ENCODE data around the gene CFAP99.

The CFAP99 gene

GRCh38 chr4:2482192-2482591 is 63.4 kb downstream of the CFAP99 start:
- Histone ChIP-seq H3K36me3 (ENCODE audit: control insufficient read depth, insufficient read depth, low read length) (peaks cover 35% of the 10 kb centered on the region), H3K4me3 (ENCODE audit: extremely low read depth, insufficient read depth, low read length, poor library complexity, severe bottlenecking) (no peak overlapping the region), H3K9me3 (ENCODE audit: control insufficient read depth, low read length) (no peaks in the 10 kb centered on the region), H3K27ac (ENCODE audit: low read depth, low read length, severe bottlenecking) (peak overlapping the region; percentile 16), H3K4me1 (ENCODE audit: control insufficient read depth, insufficient read depth, low read length, poor library complexity, severe bottlenecking) (peaks cover 13% of the 10 kb centered on the region)
- 88% methylated on average over 4 of the region's 4 CpGs; no CpG with 5 or more reads in 1 of the 2 experiments for WGBS, 2 experiments (ENCODE audit: insufficient coverage in 2 of 2)

GRCh38 chr4:2482693-2483092 is 63.9 kb downstream of the CFAP99 start:
- Histone ChIP-seq H3K4me1 (ENCODE audit: control insufficient read depth, insufficient read depth, low read length, poor library complexity, severe bottlenecking) (peaks cover 13% of the 10 kb centered on the region), H3K27ac (ENCODE audit: low read depth, low read length, severe bottlenecking) (peak overlapping the region; percentile 16)

DNA sequence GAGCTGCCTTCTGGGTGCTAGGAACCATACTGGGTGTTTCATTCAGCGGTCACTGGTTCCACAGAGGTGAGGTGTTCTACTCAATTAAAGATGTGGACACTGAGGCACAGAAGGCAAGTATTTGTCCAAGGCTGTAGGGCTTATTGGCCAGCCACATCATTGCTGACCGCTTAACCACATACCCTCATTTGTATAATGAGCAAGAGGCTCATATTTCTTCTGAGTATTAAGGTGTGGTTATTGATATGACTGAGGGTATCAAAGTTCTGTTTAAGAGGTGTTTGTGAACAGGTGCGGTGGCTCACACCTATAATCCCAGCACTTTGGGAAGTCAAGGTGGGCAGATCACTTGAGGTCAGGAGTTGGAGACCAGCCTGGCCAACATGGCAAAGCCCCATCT is 64.5 kb downstream of the CFAP99 start:
- no peak overlapping the region for H3K4me3 ChIP-seq (ENCODE audit: extremely low read depth, insufficient read depth, low read length, poor library complexity, severe bottlenecking)
- H3K27ac ChIP-seq (ENCODE audit: low read depth, low read length, severe bottlenecking) = no peak overlapping the region
- H3K36me3 ChIP-seq (ENCODE audit: control insufficient read depth, insufficient read depth, low read length) = peaks cover 38% of the 10 kb centered on the region
- 100% methylated on average over 2 of the region's 3 CpGs; no CpG with 5 or more reads in 1 of the 2 experiments for WGBS, 2 experiments (ENCODE audit: insufficient coverage in 2 of 2)
- no peaks in the 10 kb centered on the region for H3K9me3 ChIP-seq (ENCODE audit: control insufficient read depth, low read length)
- H3K4me1 ChIP-seq (ENCODE audit: control insufficient read depth, insufficient read depth, low read length, poor library complexity, severe bottlenecking) = peaks cover 13% of the 10 kb centered on the region

More at GRCh38 chr4:2482693-2483092, 63.9 kb downstream of the CFAP99 start:
- Histone ChIP-seq H3K4me3 (ENCODE audit: extremely low read depth, insufficient read depth, low read length, poor library complexity, severe bottlenecking) (no peak overlapping the region), H3K9me3 (ENCODE audit: control insufficient read depth, low read length) (no peaks in the 10 kb centered on the region), H3K36me3 (ENCODE audit: control insufficient read depth, insufficient read depth, low read length) (peaks cover 35% of the 10 kb centered on the region)
- WGBS, 2 experiments (ENCODE audit: insufficient coverage in 2 of 2) = 82 to 90% methylated on average over 2 to 3 of the region's 3 CpGs

DNA sequence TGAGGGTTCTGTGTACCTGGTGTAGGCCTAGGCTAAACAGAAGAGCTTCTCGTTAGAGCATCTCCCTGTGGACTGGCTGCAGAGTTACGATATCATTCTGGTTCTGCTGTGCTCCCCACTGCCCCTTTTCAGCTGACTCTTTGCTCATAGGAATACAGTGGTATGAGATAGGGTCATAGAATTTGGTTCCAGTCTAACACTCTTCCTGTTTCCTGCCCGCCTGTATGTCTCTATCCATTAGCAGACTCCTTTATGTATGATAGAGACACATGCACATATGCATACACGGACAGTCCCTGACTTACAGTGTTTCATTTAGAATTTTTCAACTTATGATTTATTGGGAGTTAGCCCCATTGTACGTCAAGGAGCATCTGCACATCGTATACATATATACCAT is 65.4 kb downstream of the CFAP99 start:
- Histone ChIP-seq H3K27ac (ENCODE audit: low read depth, low read length, severe bottlenecking) (no peak overlapping the region), H3K9me3 (ENCODE audit: control insufficient read depth, low read length) (no peaks in the 10 kb centered on the region), H3K4me3 (ENCODE audit: extremely low read depth, insufficient read depth, low read length, poor library complexity, severe bottlenecking) (no peak overlapping the region), H3K36me3 (ENCODE audit: control insufficient read depth, insufficient read depth, low read length) (peaks cover 42% of the 10 kb centered on the region), H3K4me1 (ENCODE audit: control insufficient read depth, insufficient read depth, low read length, poor library complexity, severe bottlenecking) (peaks cover 13% of the 10 kb centered on the region)
- WGBS, 2 experiments (ENCODE audit: insufficient coverage in 2 of 2) = 90 to 100% methylated on average over 1 to 2 of the region's 6 CpGs

- Histone ChIP-seq H3K27ac (ENCODE audit: low read depth, low read length, severe bottlenecking) (no peak overlapping the region), H3K4me1 (ENCODE audit: control insufficient read depth, insufficient read depth, low read length, poor library complexity, severe bottlenecking) (peaks cover 13% of the 10 kb centered on the region), H3K9me3 (ENCODE audit: control insufficient read depth, low read length) (no peaks in the 10 kb centered on the region), H3K4me3 (ENCODE audit: extremely low read depth, insufficient read depth, low read length, poor library complexity, severe bottlenecking) (no peak overlapping the region), H3K36me3 (ENCODE audit: control insufficient read depth, insufficient read depth, low read length) (peaks cover 46% of the 10 kb centered on the region)
- WGBS, 2 experiments (ENCODE audit: insufficient coverage in 2 of 2) = 77 to 79% methylated on average over 11 of the region's 11 CpGs
Measured at GRCh38 chr4:2484993-2485392, 66.2 kb downstream of the CFAP99 start.

DNA sequence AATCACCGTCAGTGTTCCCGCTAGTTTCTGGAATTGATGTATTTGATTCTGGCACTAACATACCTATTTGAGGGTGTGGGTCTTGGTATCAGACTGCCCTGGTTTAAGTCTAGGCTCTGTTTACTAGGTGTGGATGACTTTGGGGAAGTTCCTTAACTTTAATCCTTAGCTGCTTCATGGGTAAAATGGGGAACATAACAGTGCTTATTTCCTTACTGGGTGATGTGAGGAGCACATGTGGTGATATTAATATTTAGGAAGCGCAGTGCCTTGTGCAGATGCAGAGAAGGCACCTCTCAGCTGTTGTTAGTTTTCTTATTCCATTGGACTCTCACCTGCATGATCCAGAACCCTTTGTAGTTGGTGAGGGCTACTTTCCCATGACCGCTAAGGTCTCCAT is 67.2 kb downstream of the CFAP99 start:
- H3K9me3 ChIP-seq (ENCODE audit: control insufficient read depth, low read length) = no peaks in the 10 kb centered on the region
- 95 to 100% methylated on average over 3 to 4 of the region's 4 CpGs for WGBS, 2 experiments (ENCODE audit: insufficient coverage in 2 of 2)
- peaks cover 10% of the 10 kb centered on the region for H3K4me1 ChIP-seq (ENCODE audit: control insufficient read depth, insufficient read depth, low read length, poor library complexity, severe bottlenecking)
- peaks cover 50% of the 10 kb centered on the region for H3K36me3 ChIP-seq (ENCODE audit: control insufficient read depth, insufficient read depth, low read length)
- no peak overlapping the region for H3K27ac ChIP-seq (ENCODE audit: low read depth, low read length, severe bottlenecking)
- no peak overlapping the region for H3K4me3 ChIP-seq (ENCODE audit: extremely low read depth, insufficient read depth, low read length, poor library complexity, severe bottlenecking)

GRCh38 chr4:2486981-2487380 is 68.2 kb downstream of the CFAP99 start:
- Histone ChIP-seq H3K36me3 (ENCODE audit: control insufficient read depth, insufficient read depth, low read length) (peaks cover 53% of the 10 kb centered on the region), H3K4me3 (ENCODE audit: extremely low read depth, insufficient read depth, low read length, poor library complexity, severe bottlenecking) (no peak overlapping the region), H3K27ac (ENCODE audit: low read depth, low read length, severe bottlenecking) (no peak overlapping the region), H3K9me3 (ENCODE audit: control insufficient read depth, low read length) (no peaks in the 10 kb centered on the region), H3K4me1 (ENCODE audit: control insufficient read depth, insufficient read depth, low read length, poor library complexity, severe bottlenecking) (peaks cover 4% of the 10 kb centered on the region)
- 96 to 100% methylated on average over 3 to 5 of the region's 6 CpGs for WGBS, 2 experiments (ENCODE audit: insufficient coverage in 2 of 2)

- Histone ChIP-seq H3K36me3 (ENCODE audit: control insufficient read depth, insufficient read depth, low read length) (peaks cover 59% of the 10 kb centered on the region), H3K9me3 (ENCODE audit: control insufficient read depth, low read length) (no peaks in the 10 kb centered on the region), H3K4me3 (ENCODE audit: extremely low read depth, insufficient read depth, low read length, poor library complexity, severe bottlenecking) (no peak overlapping the region), H3K27ac (ENCODE audit: low read depth, low read length, severe bottlenecking) (no peak overlapping the region), H3K4me1 (ENCODE audit: control insufficient read depth, insufficient read depth, low read length, poor library complexity, severe bottlenecking) (peaks cover 4% of the 10 kb centered on the region)
- 95 to 98% methylated on average over 5 of the region's 6 CpGs for WGBS, 2 experiments (ENCODE audit: insufficient coverage in 2 of 2)
Measured at GRCh38 chr4:2487632-2488031, 68.9 kb downstream of the CFAP99 start.

DNA sequence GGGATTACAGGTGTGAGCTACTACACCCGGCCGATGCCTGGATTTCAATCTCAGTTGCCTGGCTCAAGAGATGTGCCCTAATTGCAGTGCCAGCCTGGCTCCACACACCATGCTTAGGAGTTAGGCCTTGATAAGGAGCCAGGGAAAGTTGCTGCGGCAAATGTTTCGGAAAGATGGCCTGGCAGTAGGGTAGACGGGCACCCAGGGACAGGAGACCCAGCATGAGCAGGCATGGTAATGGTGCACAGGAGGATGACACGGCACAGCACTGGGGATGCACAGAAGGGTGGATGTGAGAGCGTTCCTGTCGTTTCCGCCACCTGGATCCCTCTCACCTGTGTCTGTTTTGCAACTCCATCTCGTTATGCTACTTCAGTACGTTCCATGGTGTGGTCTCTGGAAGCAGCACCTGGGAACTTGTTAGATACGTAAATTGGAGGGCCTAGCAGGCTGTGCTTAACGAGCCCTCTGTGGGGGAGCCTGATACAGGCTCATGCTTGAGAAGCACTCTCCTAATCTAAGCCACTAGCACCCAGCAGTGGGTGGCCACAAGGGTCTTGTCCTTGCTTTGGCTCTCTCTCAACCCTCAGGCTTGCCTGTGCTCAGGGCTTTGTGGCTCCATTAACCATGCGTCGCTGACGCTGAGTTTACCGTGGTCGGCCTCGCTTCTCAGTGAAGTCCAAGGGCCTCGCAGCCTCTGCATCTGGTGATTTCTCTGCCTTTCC is 70.5 kb downstream of the CFAP99 start:
- WGBS, 2 experiments (ENCODE audit: insufficient coverage in 2 of 2) = 93 to 94% methylated on average over 20 of the region's 20 CpGs
- H3K27ac ChIP-seq (ENCODE audit: low read depth, low read length, severe bottlenecking) = no peak overlapping the region
- peaks cover 4% of the 10 kb centered on the region for H3K4me1 ChIP-seq (ENCODE audit: control insufficient read depth, insufficient read depth, low read length, poor library complexity, severe bottlenecking)
- H3K4me3 ChIP-seq (ENCODE audit: extremely low read depth, insufficient read depth, low read length, poor library complexity, severe bottlenecking) = no peak overlapping the region
- no peaks in the 10 kb centered on the region for H3K9me3 ChIP-seq (ENCODE audit: control insufficient read depth, low read length)
- H3K36me3 ChIP-seq (ENCODE audit: control insufficient read depth, insufficient read depth, low read length) = peaks cover 69% of the 10 kb centered on the region

DNA sequence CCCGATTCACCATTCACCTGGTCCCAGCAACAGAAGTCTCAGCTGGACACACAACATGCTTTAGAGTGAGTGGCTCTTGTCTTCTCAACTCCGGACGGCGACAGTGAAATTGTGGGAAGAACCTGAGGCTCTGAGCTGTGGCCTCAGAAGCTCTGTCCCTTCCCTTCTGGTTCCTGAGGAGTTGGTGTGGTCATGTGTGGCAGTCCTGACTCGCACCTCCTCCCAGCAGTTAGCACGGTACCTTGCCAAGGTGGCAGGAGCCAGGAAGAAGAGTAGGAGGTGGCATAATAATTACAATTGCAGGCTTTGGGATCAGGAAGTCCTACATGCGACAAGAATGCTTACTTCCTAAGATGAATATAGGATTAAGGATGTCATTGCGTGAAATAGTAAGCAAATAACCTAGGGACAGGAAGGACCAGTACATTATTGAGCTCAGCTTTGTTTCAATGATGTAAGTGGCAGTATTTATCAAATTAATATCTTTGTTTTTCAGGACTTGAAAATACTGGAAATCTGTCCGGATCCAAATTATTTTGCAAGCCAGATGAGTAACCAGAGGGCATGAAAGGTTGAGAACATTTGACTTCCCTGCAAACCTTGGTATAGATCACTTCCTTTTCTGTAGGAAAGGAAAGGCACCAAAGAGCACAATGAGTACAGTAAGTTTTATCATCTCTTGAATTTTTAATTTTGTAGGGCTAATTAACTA is 71.2 kb downstream of the CFAP99 start:
- H3K4me1 ChIP-seq (ENCODE audit: control insufficient read depth, insufficient read depth, low read length, poor library complexity, severe bottlenecking) = no peaks in the 10 kb centered on the region
- H3K36me3 ChIP-seq (ENCODE audit: control insufficient read depth, insufficient read depth, low read length) = peaks cover 75% of the 10 kb centered on the region
- no peaks in the 10 kb centered on the region for H3K9me3 ChIP-seq (ENCODE audit: control insufficient read depth, low read length)
- 94 to 97% methylated on average over 4 to 7 of the region's 9 CpGs for WGBS, 2 experiments (ENCODE audit: insufficient coverage in 2 of 2)
- no peak overlapping the region for H3K27ac ChIP-seq (ENCODE audit: low read depth, low read length, severe bottlenecking)
- no peak overlapping the region for H3K4me3 ChIP-seq (ENCODE audit: extremely low read depth, insufficient read depth, low read length, poor library complexity, severe bottlenecking)

GRCh38 chr4:2492970-2493369 is 74.2 kb downstream of the CFAP99 start:
- H3K27ac ChIP-seq (ENCODE audit: low read depth, low read length, severe bottlenecking) = no peak overlapping the region
- 83 to 100% methylated on average over 1 of the region's 1 CpG for WGBS, 2 experiments (ENCODE audit: insufficient coverage in 2 of 2)

More at GRCh38 chr4:2492970-2493369, 74.2 kb downstream of the CFAP99 start:
- H3K36me3 ChIP-seq (ENCODE audit: control insufficient read depth, insufficient read depth, low read length) = peaks cover 88% of the 10 kb centered on the region
- no peaks in the 10 kb centered on the region for H3K4me1 ChIP-seq (ENCODE audit: control insufficient read depth, insufficient read depth, low read length, poor library complexity, severe bottlenecking)
- H3K4me3 ChIP-seq (ENCODE audit: extremely low read depth, insufficient read depth, low read length, poor library complexity, severe bottlenecking) = no peak overlapping the region
- H3K9me3 ChIP-seq (ENCODE audit: control insufficient read depth, low read length) = no peaks in the 10 kb centered on the region
